Lower lobe of right lung (tissue), 2 donors: ENCODE measurements around the gene OR2A7. TPM values are rescaled to one million over a fixed set of nuclear protein-coding genes. Genes with fewer than 3 reads are reported as not detected.
"Not testable (repeated sequence)": the region's sequence is repeated elsewhere in the genome, so short reads cannot be mapped to it uniquely, and the experiment has no call there.

Experiments
- ATAC-seq, 2 donors: fragments of 200-7000 bp; cut with Tn5 transposase; one replicate each; pipeline ENCODE4 v1.9.1; 2020 to 2022; ENCODE audit warnings: mild to moderate bottlenecking in 2 of 2, moderate library complexity in 2 of 2
- DNase-seq: peaks from one replicate; pipeline ENCODE4 v3.0.0-alpha.2; 2020
- H3K27ac ChIP-seq: fragments of 200-600 bp; one replicate; pipeline ENCODE4 v1.8.0; 2022
- H3K27me3 ChIP-seq: fragments of 200-600 bp; one replicate; pipeline ENCODE4 v1.8.0; 2022; ENCODE audit warnings: low read depth
- H3K36me3 ChIP-seq: fragments of 200-600 bp; one replicate; pipeline ENCODE4 v1.8.0; 2022; ENCODE audit warnings: mild to moderate bottlenecking
- H3K4me1 ChIP-seq: fragments of 200-600 bp; one replicate; pipeline ENCODE4 v1.8.0; 2022
- H3K4me3 ChIP-seq: fragments of 200-600 bp; one replicate; pipeline ENCODE4 v1.8.0; 2022; ENCODE audit warnings: mild to moderate bottlenecking
- H3K9me3 ChIP-seq: fragments of 200-600 bp; one replicate; pipeline ENCODE4 v1.8.0; 2022
- intact Hi-C: fragments of 100-400 bp; cut with DNase I; formaldehyde crosslinking; loops from one replicate; pipeline ENCODE4 v1.11.0; 2022
- long read RNA-seq: library from polyadenylated mRNA; unstranded; transcript quantifications from one replicate; pipeline ENCODE4 v2.0.0, GENCODE V29; 2021
- total RNA-seq: library from RNA; stranded (reverse); fragmentation: NEBNext Ultra II Directional; extraction: Animal tissue kit (Norgen Biotek cat#: 25700); gene quantifications from one replicate; pipeline ENCODE4 v1.2.1, GENCODE V29; 2021
- donor health status: DM: no; HTN: yes; CAD: no; lungs with severe emphysema.

OR2A7 gene
- total RNA-seq, result 12.1 TPM
- long read RNA-seq, partial matches to known transcripts, result 0 of 1 reads
- long read RNA-seq, other reads (novel, unspliced or antisense), result 1 of 1 reads

GRCh38 chr7:144264692-144265091 is at the start of gene OR2A7:
Gene OR2A7 (minus strand): TSS chr7:144264792. CDS start chr7:144259628, 5,164 bp downstream.
- H3K27me3 ChIP-seq, H3K9me3 ChIP-seq, ATAC-seq, H3K36me3 ChIP-seq, H3K4me1 ChIP-seq, H3K27ac ChIP-seq, intact Hi-C loops, H3K4me3 ChIP-seq, DNase-seq: not testable (repeated sequence)

- intact Hi-C loops, result not testable (repeated sequence)
These were observed 47.4 kb upstream of the OR2A7 start, which contains the start of gene OR2A1 for GRCh38 chr7:144311872-144312469. Gene OR2A1 (plus strand): TSS chr7:144312419. CDS start chr7:144318125, 5,706 bp downstream.

GRCh38 chr7:144311218-144311617 is 46.6 kb upstream of the OR2A7 start:
- H3K36me3 ChIP-seq, H3K27ac ChIP-seq, ATAC-seq, intact Hi-C loops, H3K4me3 ChIP-seq, H3K9me3 ChIP-seq, H3K27me3 ChIP-seq, H3K4me1 ChIP-seq, DNase-seq: not testable (repeated sequence)

More at GRCh38 chr7:144311872-144312469, 47.4 kb upstream of the OR2A7 start, which contains the start of gene OR2A1:
- H3K27ac ChIP-seq, ATAC-seq, DNase-seq, H3K9me3 ChIP-seq, H3K36me3 ChIP-seq, H3K4me3 ChIP-seq, H3K27me3 ChIP-seq, H3K4me1 ChIP-seq: not testable (repeated sequence)

- H3K36me3 ChIP-seq, H3K4me3 ChIP-seq, H3K4me1 ChIP-seq, H3K27ac ChIP-seq, intact Hi-C loops, DNase-seq, H3K27me3 ChIP-seq, H3K9me3 ChIP-seq: not testable (repeated sequence)
- ATAC-seq, result peak in 1 of 2 donors; percentile 26
These were observed 45.1 kb upstream of the OR2A7 start for GRCh38 chr7:144309702-144310101.

DNA sequence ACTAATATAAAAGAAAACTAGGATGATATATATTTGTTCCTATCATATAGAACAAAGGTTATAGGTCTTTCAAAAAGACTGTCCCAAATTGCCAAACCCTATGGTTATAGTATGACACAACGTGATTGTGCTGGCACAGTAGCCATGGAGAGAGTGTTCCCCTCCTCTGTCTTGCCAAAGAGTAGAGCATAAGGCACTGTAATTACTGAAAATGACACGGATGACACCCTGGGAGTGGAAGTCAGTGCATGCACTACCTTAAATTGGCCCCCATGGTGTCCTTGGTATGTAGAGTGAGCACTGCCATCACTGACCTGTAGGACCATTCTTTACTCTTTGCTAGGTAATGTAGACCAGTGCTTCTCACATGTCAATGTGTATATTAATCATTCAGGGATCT is 40.6 kb upstream of the OR2A7 start:
- intact Hi-C loops, H3K36me3 ChIP-seq, H3K27me3 ChIP-seq, H3K4me1 ChIP-seq, H3K9me3 ChIP-seq, H3K27ac ChIP-seq, H3K4me3 ChIP-seq, DNase-seq: not testable (repeated sequence)
- ATAC-seq, result peak; percentile 60 to 78

DNA sequence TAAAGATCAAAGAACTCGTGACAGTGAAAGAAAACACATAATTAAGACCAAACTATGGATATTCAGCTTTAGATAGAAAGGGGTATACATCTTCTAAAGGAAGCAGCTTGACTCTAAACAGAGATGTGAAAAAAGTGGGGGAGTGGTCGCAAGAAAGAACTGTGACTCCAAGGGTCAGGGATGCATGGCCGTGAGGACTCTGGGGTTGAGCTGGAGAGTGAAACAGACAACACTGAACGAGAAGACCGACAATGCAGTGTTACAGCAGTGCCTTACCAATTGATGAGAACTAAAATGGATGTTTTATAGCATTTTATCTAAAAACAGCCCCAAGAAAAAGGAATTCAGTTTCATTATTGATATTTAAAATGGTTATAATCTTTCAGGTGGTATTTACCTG is 39.0 kb upstream of the OR2A7 start:
- H3K9me3 ChIP-seq, ATAC-seq, H3K36me3 ChIP-seq, H3K4me1 ChIP-seq, H3K4me3 ChIP-seq, DNase-seq, intact Hi-C loops, H3K27ac ChIP-seq, H3K27me3 ChIP-seq: not testable (repeated sequence)

GRCh38 chr7:144302578-144303303 is 38.1 kb upstream of the OR2A7 start:
- intact Hi-C loops, H3K4me1 ChIP-seq, H3K9me3 ChIP-seq, H3K4me3 ChIP-seq, DNase-seq, H3K36me3 ChIP-seq, H3K27ac ChIP-seq, H3K27me3 ChIP-seq: not testable (repeated sequence)
- ATAC-seq, result peak in 1 of 2 donors; percentile 24

DNA sequence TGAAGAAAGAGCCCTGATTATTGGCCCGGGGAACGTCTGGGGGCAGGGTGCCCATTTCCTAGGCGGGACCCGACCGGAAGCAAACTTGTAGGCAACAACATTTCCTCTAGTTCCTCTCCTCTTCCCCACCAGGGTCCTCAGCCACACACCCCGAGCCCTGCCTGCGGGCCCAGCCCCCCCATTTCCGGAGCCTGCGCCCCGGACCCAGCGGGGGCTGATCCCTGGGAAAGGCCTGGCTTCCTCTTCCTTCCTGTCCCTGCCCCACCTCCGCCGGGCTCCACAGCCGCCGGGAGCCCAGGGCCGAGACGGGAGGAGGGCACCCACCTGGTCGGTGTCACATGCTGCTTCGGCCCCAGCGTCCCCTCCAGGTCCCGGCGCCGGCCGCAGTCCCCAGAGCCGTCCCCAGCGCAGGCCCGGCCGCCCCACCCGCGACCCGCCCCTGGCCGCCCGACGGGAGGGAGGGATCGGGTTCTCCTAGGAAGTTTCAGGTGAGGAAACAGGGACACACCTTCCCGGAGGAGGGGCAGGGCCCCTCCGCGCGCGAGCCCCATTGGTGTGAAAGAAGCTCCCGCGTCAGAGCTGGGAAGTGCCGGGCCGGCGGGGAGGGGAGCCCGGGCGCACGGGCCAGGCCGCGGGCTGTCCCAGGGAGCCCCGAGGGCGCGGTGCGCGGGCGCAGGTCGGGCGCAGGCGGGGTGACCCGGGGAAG is 29.4 kb upstream of the OR2A7 start:
- H3K27me3 ChIP-seq, DNase-seq, intact Hi-C loops, H3K4me3 ChIP-seq, H3K27ac ChIP-seq, H3K4me1 ChIP-seq, H3K36me3 ChIP-seq, H3K9me3 ChIP-seq: not testable (repeated sequence)
- peak; percentile 98 to 99 for ATAC-seq

DNA sequence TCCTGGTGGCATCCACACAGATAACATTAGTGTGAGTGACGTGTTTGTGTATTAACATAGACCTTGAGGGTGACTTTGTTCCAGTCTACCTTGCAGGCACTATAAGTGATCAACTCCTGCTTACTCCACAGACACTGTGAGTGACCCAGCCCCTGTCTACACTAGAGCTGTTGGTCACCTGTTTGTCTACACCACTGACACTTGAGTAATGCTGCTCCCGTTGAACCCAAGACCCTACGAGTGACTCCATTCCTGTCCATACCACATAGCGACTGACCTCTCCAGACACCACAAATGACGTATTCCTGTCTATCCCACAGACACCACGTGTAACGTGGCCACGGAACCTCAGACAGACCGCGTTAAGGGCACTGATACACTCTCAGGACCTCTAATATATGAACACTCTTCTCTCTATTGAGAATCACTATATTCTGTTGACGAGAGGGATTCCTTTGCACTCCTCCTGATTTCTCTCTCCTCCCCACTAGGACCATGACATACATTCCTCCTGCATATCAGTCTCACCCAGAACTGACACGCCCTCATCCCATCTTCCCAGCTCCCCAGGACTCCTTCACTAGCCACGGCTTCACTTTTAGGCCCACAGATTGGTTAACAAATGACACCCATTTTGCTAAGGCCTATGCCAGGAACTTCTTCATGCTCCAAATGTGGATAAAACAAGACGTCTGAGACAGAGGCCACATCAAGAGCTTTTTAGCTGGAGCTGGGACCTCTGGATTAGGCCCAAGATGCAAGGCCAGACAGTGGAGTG is 28.0 kb upstream of the OR2A7 start:
- H3K36me3 ChIP-seq, intact Hi-C loops, H3K9me3 ChIP-seq, H3K4me3 ChIP-seq, H3K27me3 ChIP-seq, H3K4me1 ChIP-seq, ATAC-seq, H3K27ac ChIP-seq: not testable (repeated sequence)
- peak; percentile 20 for DNase-seq

GRCh38 chr7:144291607-144292006 is 27.0 kb upstream of the OR2A7 start:
- ATAC-seq, H3K4me3 ChIP-seq, H3K27ac ChIP-seq, H3K36me3 ChIP-seq, H3K27me3 ChIP-seq, DNase-seq, H3K9me3 ChIP-seq, intact Hi-C loops, H3K4me1 ChIP-seq: not testable (repeated sequence)

DNA sequence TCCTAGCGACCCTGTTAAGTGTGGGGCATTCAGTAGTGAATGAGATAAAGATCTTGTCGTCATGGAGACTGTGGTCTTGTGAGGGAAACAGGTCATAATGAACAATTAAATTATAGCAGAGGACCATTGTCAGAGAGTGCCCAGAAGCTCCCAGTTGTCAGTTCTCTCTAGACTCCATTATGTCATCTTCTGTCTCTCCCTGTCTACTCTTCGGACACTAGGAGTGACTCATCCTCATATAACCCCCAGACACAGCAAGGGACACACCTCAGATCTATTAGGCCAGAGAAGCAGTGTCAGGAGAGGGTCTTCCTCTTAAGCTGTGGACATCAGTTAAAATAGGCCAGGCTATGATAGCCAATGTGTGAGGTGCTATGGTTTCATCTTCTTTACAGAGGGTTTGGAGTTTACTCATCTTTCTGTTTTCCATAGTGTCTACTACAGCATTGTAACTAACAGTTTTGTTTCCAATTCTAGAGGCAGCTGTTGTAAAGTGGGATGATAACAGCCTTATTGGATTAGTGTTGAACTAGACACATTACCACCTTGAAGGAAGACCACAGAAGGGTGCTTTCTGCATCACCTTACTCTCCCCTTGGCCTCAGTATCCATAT is 22.7 kb upstream of the OR2A7 start:
- H3K27me3 ChIP-seq, H3K27ac ChIP-seq, DNase-seq, H3K4me1 ChIP-seq, ATAC-seq, H3K9me3 ChIP-seq, H3K4me3 ChIP-seq, H3K36me3 ChIP-seq, intact Hi-C loops: not testable (repeated sequence)

GRCh38 chr7:144283716-144284115 is 19.1 kb upstream of the OR2A7 start:
- H3K9me3 ChIP-seq, H3K27ac ChIP-seq, DNase-seq, H3K36me3 ChIP-seq, H3K4me3 ChIP-seq, H3K27me3 ChIP-seq, H3K4me1 ChIP-seq, intact Hi-C loops, ATAC-seq: not testable (repeated sequence)

GRCh38 chr7:144282490-144282889 is 17.9 kb upstream of the OR2A7 start:
- H3K27ac ChIP-seq, H3K4me3 ChIP-seq, H3K4me1 ChIP-seq, H3K36me3 ChIP-seq, H3K27me3 ChIP-seq, DNase-seq, intact Hi-C loops, H3K9me3 ChIP-seq: not testable (repeated sequence)
- ATAC-seq, result peak; percentile 8 to 29
